HL-60 (cell line): Measurements from ENCODE around the gene E2F3.
A peak's percentile ranks its signal among the peaks of the same experiment; 100 is the strongest.

Source experiments
- DNase-seq, 2 experiments: peaks; one replicate each; pipeline ENCODE4 v3.0.0-alpha.2; 2010 to 2020; ENCODE audit warnings: low read depth in 1 of 2, low spot score in 1 of 2
- H3K27ac ChIP-seq: fragments of 250-450 bp; sonication (Bioruptor Pico); replicated peaks from 2 replicates; pipeline ENCODE4 v1.5.1; 2020; ENCODE audit warnings: mild to moderate bottlenecking, moderate library complexity
- H3K27me3 ChIP-seq: fragments of 250-450 bp; sonication (Bioruptor Pico); 2 replicates; pipeline ENCODE4 v1.5.1; 2021; ENCODE audit warnings: mild to moderate bottlenecking, moderate library complexity; ENCODE audit not compliant: insufficient read depth, poor library complexity, severe bottlenecking
- H3K4me3 ChIP-seq: replicated peaks from 2 replicates; pipeline ENCODE4 v1.5.1; 2011; ENCODE audit warnings: mild to moderate bottlenecking, control low read depth, low read length; ENCODE audit not compliant: insufficient read depth
- CTCF ChIP-seq: IDR thresholded peaks from one replicate; pipeline ENCODE4 v1.5.1; 2011; ENCODE audit warnings: low read length, control low read depth, inconsistent platforms; ENCODE audit not compliant: insufficient read depth
- GABPA ChIP-seq: IDR thresholded peaks from 2 replicates; pipeline ENCODE4 v1.6.1; 2012; ENCODE audit warnings: low read depth
- POLR2AphosphoS5 ChIP-seq: IDR thresholded peaks from 2 replicates; pipeline ENCODE4 v1.6.1; 2012; ENCODE audit warnings: low read depth
- REST ChIP-seq: IDR thresholded peaks from 2 replicates; pipeline ENCODE4 v1.6.1; 2012; ENCODE audit warnings: low read depth; ENCODE audit not compliant: insufficient replicate concordance
- SPI1 ChIP-seq: IDR thresholded peaks from 2 replicates; pipeline ENCODE4 v1.6.1; 2012; ENCODE audit warnings: low read depth, mild to moderate bottlenecking, borderline replicate concordance

Gene E2F3

GRCh38 chr6:20393297-20393696, 8.4 kb upstream of the E2F3 start:
- Histone ChIP-seq H3K27me3 (no peaks in the 10 kb centered on the region), H3K4me3 (no peak overlapping the region), H3K27ac (no peak overlapping the region)
- no peak for DNase-seq
- TF ChIP-seq POLR2AphosphoS5 = no peak

- TF ChIP-seq POLR2AphosphoS5 (no peak), CTCF (no peak), REST (no peak), SPI1 (no peak), GABPA (no peak)
- no peak overlapping the region for H3K4me3 ChIP-seq
- no peaks in the 10 kb centered on the region for H3K27me3 ChIP-seq
- no peak for DNase-seq
- no peak overlapping the region for H3K27ac ChIP-seq
Observed at GRCh38 chr6:20399518-20399917, 2.2 kb upstream of the E2F3 start.

- TF ChIP-seq POLR2AphosphoS5 (0 out of 2 replicates have a peak, but pooled peaks have one; percentile 51), CTCF (no peak)
- Histone ChIP-seq H3K27me3 (no peaks in the 10 kb centered on the region), H3K27ac (peak overlapping the region; percentile 66), H3K4me3 (peak overlapping the region; percentile 62)
- DNase-seq = peak in 1 of 2 experiments; percentile 44
Observed at GRCh38 chr6:20400456-20401204, 1.0 kb upstream of the E2F3 start.

GRCh38 chr6:20402092-20402341, 338 bp downstream of the E2F3 start:
- TF ChIP-seq POLR2AphosphoS5 (peak; percentile 70; the same call in 1 of the 2 replicates), REST (no peak), SPI1 (no peak), CTCF (no peak), GABPA (no peak)
- H3K4me3 ChIP-seq = peak overlapping the region; percentile 79
- DNase-seq = peak in 1 of 2 experiments; percentile 31
- H3K27ac ChIP-seq = peak overlapping the region; percentile 99
- no peaks in the 10 kb centered on the region for H3K27me3 ChIP-seq
